H9 (cell line): ENCODE data around the gene EFNA5. TPM values are rescaled to one million over a fixed set of nuclear protein-coding genes. Genes with fewer than 3 reads are reported as not detected.

Experiments used
- DNase-seq: peaks from one replicate; pipeline ENCODE4 v3.0.0-alpha.2; 2017
- H2AFZ ChIP-seq: one replicate; pipeline ENCODE4 v1.6.1; 2013; ENCODE audit warnings: mild to moderate bottlenecking, low read length, control low read depth, moderate library complexity
- H2AK5ac ChIP-seq: 2 replicates; pipeline ENCODE4 v1.6.1; 2013; ENCODE audit warnings: low read length, control low read depth, mixed read lengths; ENCODE audit not compliant: insufficient read length
- H2BK120ac ChIP-seq: one replicate; pipeline ENCODE4 v1.6.1; 2013; ENCODE audit warnings: low read depth, mild to moderate bottlenecking, low read length, control low read depth, inconsistent platforms; ENCODE audit not compliant: poor library complexity, severe bottlenecking
- H2BK12ac ChIP-seq: 2 replicates; pipeline ENCODE4 v1.6.1; 2013; ENCODE audit warnings: low read length, control low read depth, mixed read lengths, low read depth; ENCODE audit not compliant: insufficient read length
- H2BK15ac ChIP-seq: 2 replicates; pipeline ENCODE4 v1.6.1; 2013; ENCODE audit warnings: low read depth, low read length, control low read depth
- H2BK20ac ChIP-seq: one replicate; pipeline ENCODE4 v1.6.1; 2013; ENCODE audit warnings: low read depth, mild to moderate bottlenecking, low read length, control low read depth, inconsistent platforms; ENCODE audit not compliant: poor library complexity, severe bottlenecking
- H2BK5ac ChIP-seq: 2 replicates; pipeline ENCODE4 v1.6.1; 2013; ENCODE audit warnings: low read length, control low read depth, mixed read lengths; ENCODE audit not compliant: insufficient read length
- H3K14ac ChIP-seq: 2 replicates; pipeline ENCODE4 v1.6.1; 2013; ENCODE audit warnings: low read length, control low read depth; ENCODE audit not compliant: insufficient read depth
- H3K18ac ChIP-seq: 2 replicates; pipeline ENCODE4 v1.6.1; 2013; ENCODE audit warnings: low read depth, mild to moderate bottlenecking, mixed read lengths, low read length, control low read depth; ENCODE audit not compliant: insufficient read length
- H3K23ac ChIP-seq: 2 replicates; pipeline ENCODE4 v1.6.1; 2013; ENCODE audit warnings: low read length, control low read depth, mixed read lengths, low read depth; ENCODE audit not compliant: insufficient read length
- H3K23me2 ChIP-seq: 2 replicates; pipeline ENCODE4 v1.6.1; 2013; ENCODE audit warnings: low read depth, mild to moderate bottlenecking, mixed read lengths, low read length, control low read depth; ENCODE audit not compliant: insufficient read length, poor library complexity, severe bottlenecking
- H3K27ac ChIP-seq: 2 replicates; pipeline ENCODE4 v1.5.1; 2013; ENCODE audit warnings: low read length, control low read depth, mixed read lengths, low read depth; ENCODE audit not compliant: insufficient read length
- H3K27me3 ChIP-seq: 2 replicates; pipeline ENCODE4 v1.6.1; 2013; ENCODE audit warnings: low read length, control low read depth, inconsistent platforms; ENCODE audit not compliant: insufficient read depth
- H3K4ac ChIP-seq: 2 replicates; pipeline ENCODE4 v1.6.1; 2013; ENCODE audit warnings: low read depth, mild to moderate bottlenecking, control low read depth, inconsistent platforms, low read length, moderate library complexity
- H3K4me1 ChIP-seq: 2 replicates; pipeline ENCODE4 v1.6.1; 2013; ENCODE audit warnings: low read length, control low read depth, inconsistent platforms; ENCODE audit not compliant: insufficient read depth
- H3K4me2 ChIP-seq: 2 replicates; pipeline ENCODE4 v1.6.1; 2013; ENCODE audit warnings: low read length, control low read depth, mixed read lengths; ENCODE audit not compliant: insufficient read length, insufficient read depth
- H3K56ac ChIP-seq: 2 replicates; pipeline ENCODE4 v1.6.1; 2013; ENCODE audit warnings: low read depth, mild to moderate bottlenecking, mixed read lengths, low read length, control low read depth; ENCODE audit not compliant: insufficient read length
- H3K79me1 ChIP-seq: 2 replicates; pipeline ENCODE4 v1.6.1; 2013; ENCODE audit warnings: low read depth, mild to moderate bottlenecking, moderate library complexity, low read length, control low read depth, inconsistent platforms; ENCODE audit not compliant: insufficient read depth, poor library complexity, severe bottlenecking
- H3K79me2 ChIP-seq: 2 replicates; pipeline ENCODE4 v1.6.1; 2013; ENCODE audit warnings: low read length, control low read depth, inconsistent platforms; ENCODE audit not compliant: insufficient read depth
- H3K9ac ChIP-seq: 2 replicates; pipeline ENCODE4 v1.6.1; 2013; ENCODE audit warnings: low read length, control low read depth, mixed read lengths; ENCODE audit not compliant: insufficient read length; ENCODE audit errors: extremely low read depth
- H3K9me3 ChIP-seq: one replicate; pipeline ENCODE4 v1.6.1; 2013; ENCODE audit warnings: low read depth, low read length, inconsistent platforms; ENCODE audit not compliant: control insufficient read depth
- H3T11ph ChIP-seq: one replicate; pipeline ENCODE4 v1.6.1; 2013; ENCODE audit warnings: mild to moderate bottlenecking, low read length, control low read depth, inconsistent platforms
- H4K20me1 ChIP-seq: one replicate; pipeline ENCODE4 v1.6.1; 2013; ENCODE audit not compliant: control insufficient read depth, insufficient read length, insufficient read depth
- H4K5ac ChIP-seq: 2 replicates; pipeline ENCODE4 v1.6.1; 2013; ENCODE audit warnings: low read depth, mild to moderate bottlenecking, mixed read lengths, low read length, control low read depth; ENCODE audit not compliant: insufficient read length
- H4K8ac ChIP-seq: replicated peaks from 2 replicates; pipeline ENCODE4 v1.6.1; 2013; ENCODE audit warnings: low read length, control low read depth, mixed read lengths, low read depth; ENCODE audit not compliant: insufficient read length
- H4K91ac ChIP-seq: 2 replicates; pipeline ENCODE4 v1.6.1; 2013; ENCODE audit warnings: low read depth, mild to moderate bottlenecking, moderate library complexity, mixed read lengths, low read length, control low read depth; ENCODE audit not compliant: insufficient read length
- H3K27ac Mint-ChIP-seq, 3 experiments: 2 replicates in 2 of 3; 3 replicates in 1 of 3; pipeline ENCODE4 v1.8.0; 2020 to 2021; ENCODE audit warnings: mixed read lengths in 3 of 3, mild to moderate bottlenecking in 1 of 3, moderate library complexity in 1 of 3
- H3K27me3 Mint-ChIP-seq: 2 replicates; pipeline ENCODE4 v1.8.0; 2021; ENCODE audit warnings: low read depth, mild to moderate bottlenecking, moderate library complexity, mixed read lengths
- H3K36me3 Mint-ChIP-seq, 3 experiments: 2 replicates in 2 of 3; 3 replicates in 1 of 3; pipeline ENCODE4 v1.8.0; 2020 to 2021; ENCODE audit warnings: low read depth in 3 of 3, mixed read lengths in 3 of 3; ENCODE audit not compliant: insufficient read depth in 1 of 3
- H3K4me1 Mint-ChIP-seq, 2 experiments: 2 replicates each; pipeline ENCODE4 v1.8.0; 2020; ENCODE audit warnings: mixed read lengths in 2 of 2
- H3K4me3 Mint-ChIP-seq, 2 experiments: 2 replicates in 1 of 2; 3 replicates in 1 of 2; pipeline ENCODE4 v1.8.0; 2020 to 2021; ENCODE audit warnings: mild to moderate bottlenecking in 2 of 2, mixed read lengths in 2 of 2, moderate library complexity in 1 of 2
- H3K9me3 Mint-ChIP-seq, 2 experiments: 2 replicates in 1 of 2; 3 replicates in 1 of 2; pipeline ENCODE4 v1.8.0; 2020; ENCODE audit warnings: mild to moderate bottlenecking in 2 of 2, mixed read lengths in 2 of 2, moderate library complexity in 1 of 2
- WGBS: extraction: QIAGEN DNeasy Blood & Tissue Kit; methylation state at CpG from one replicate; pipeline ENCODE4 v1.1.7; 2013; ENCODE audit warnings: missing lambda C conversion rate, low lambda C conversion rate, mixed read lengths; ENCODE audit not compliant: insufficient read length; ENCODE audit errors: extremely low coverage; 5-methylcytosine and 5-hydroxymethylcytosine counted together
- total RNA-seq: library from RNA; stranded (reverse); gene quantifications from 2 replicates; pipeline ENCODE4 v1.2.1, GENCODE V29; 2021
- TF ChIP-seq, protein P1 (sequence below): fragments of 200-600 bp; sonication (generic); conservative IDR thresholded peaks from 3 replicates; pipeline ENCODE4 v1.8.0; 2021; ENCODE audit warnings: antibody characterized with exemption, mild to moderate bottlenecking

EFNA5 gene
- total RNA-seq, 1 experiment from 2014 or later = 20.4 TPM

GRCh38 chr5:107431536-107431935 lies 239.2 kb downstream of the EFNA5 start:
- Histone ChIP-seq H3K79me1 (no peaks in the 10 kb centered on the region), H2BK20ac (no peak overlapping the region), H4K5ac (no peak overlapping the region), H2AK5ac (no peak overlapping the region), H3K27ac (no peak overlapping the region), H4K91ac (no peak overlapping the region), H4K20me1 (no peaks in the 10 kb centered on the region), H3K18ac (no peak overlapping the region), H2BK12ac (no peak overlapping the region), H3T11ph (no peak overlapping the region), H3K4me2 (no peak overlapping the region), H3K4me1 (no peaks in the 10 kb centered on the region), H3K27me3 (no peaks in the 10 kb centered on the region), H3K56ac (no peak overlapping the region), H2BK15ac (no peak overlapping the region), H3K9me3 (no peaks in the 10 kb centered on the region), H3K23me2 (no peaks in the 10 kb centered on the region), H3K14ac (no peak overlapping the region), H3K23ac (no peak overlapping the region), H3K9ac (no peak overlapping the region), H3K79me2 (no peaks in the 10 kb centered on the region), H2BK120ac (no peak overlapping the region), H3K4ac (no peak overlapping the region), H2AFZ (no peak overlapping the region), H2BK5ac (no peak overlapping the region), H4K8ac (no peak overlapping the region)
- H3K4me1 Mint-ChIP-seq = peaks cover 8% of the 10 kb centered on the region in 2 experiments; a peak in 2 of 4 replicates
- no peak overlapping the region for H3K27ac Mint-ChIP-seq
- no peaks in the 10 kb centered on the region for H3K27me3 Mint-ChIP-seq
- TF ChIP-seq, protein P1, sequence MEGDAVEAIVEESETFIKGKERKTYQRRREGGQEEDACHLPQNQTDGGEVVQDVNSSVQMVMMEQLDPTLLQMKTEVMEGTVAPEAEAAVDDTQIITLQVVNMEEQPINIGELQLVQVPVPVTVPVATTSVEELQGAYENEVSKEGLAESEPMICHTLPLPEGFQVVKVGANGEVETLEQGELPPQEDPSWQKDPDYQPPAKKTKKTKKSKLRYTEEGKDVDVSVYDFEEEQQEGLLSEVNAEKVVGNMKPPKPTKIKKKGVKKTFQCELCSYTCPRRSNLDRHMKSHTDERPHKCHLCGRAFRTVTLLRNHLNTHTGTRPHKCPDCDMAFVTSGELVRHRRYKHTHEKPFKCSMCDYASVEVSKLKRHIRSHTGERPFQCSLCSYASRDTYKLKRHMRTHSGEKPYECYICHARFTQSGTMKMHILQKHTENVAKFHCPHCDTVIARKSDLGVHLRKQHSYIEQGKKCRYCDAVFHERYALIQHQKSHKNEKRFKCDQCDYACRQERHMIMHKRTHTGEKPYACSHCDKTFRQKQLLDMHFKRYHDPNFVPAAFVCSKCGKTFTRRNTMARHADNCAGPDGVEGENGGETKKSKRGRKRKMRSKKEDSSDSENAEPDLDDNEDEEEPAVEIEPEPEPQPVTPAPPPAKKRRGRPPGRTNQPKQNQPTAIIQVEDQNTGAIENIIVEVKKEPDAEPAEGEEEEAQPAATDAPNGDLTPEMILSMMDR = no peak
- no peak for DNase-seq
- no peak overlapping the region for H3K4me3 Mint-ChIP-seq
- WGBS = no CpG with 5 or more reads among the region's 4 CpGs
- H3K9me3 Mint-ChIP-seq = no peaks in the 10 kb centered on the region
- peaks cover 0 to 10% (median 5%) of the 10 kb centered on the region in 3 experiments; a peak in 3 of 7 replicates for H3K36me3 Mint-ChIP-seq
